T-helper 22 cell (primary cell): Measurements from ENCODE around the gene BRI3.

Source experiments
- DNase-seq: peaks from one replicate; pipeline ENCODE4 v3.0.0-alpha.2; 2020; ENCODE audit warnings: low read depth

Gene BRI3

DNA sequence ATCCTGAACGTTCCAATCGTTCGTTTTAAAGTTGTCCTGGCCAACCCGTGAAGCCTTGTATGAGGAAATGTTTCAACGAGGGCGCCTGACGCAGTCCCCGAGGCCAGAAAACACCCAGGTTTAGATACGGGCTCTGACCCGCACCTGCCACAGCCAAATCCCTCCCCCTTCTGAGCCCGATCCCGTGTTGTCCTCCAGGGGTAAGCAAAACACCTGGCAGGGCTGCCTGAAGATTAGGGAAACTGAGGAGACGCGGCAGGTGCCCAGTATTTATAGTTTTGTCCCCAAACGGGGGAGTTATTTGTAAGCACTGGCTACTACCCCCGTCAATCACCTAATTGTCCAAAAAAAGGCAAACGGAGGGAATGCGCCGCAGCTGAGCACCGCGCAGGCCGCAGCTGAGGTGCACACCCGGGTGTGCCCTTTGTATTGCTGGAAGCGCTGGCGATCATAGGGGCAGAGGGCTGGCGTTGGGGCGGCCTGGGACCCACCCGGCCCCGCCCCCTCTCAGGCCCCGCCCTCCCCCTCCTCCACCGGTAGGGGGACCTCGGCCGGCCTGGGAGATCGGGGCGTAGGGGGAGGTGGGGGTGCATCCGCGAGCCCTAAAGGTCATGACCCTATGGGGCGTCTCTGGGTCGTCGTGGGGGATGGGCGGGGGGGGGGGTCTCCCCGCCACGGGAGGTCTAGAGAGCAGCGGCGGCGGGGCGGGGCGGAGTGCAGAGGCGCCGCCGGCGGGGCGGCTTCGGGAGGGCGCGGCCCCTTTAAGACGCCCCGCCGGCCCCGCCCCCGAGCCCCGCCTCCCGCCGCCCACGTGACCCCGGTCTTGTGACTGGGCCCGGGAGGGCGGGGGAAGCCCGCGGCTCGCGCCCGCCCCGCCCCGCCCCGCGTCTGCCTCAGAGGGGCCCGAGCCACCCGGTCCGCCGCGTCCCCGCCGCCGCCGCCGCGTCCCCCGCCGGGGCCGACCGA lies at the start of gene BRI3:
Gene BRI3 (plus strand): TSS at position 896 of the 966 bp plus-strand sequence. CDS start 110 bp downstream, outside the sequence.
- peak; percentile 87 for DNase-seq

- no peak for DNase-seq
Measured at GRCh38 chr7:98232263-98232585, 49.3 kb upstream of the BRI3 start.

DNA sequence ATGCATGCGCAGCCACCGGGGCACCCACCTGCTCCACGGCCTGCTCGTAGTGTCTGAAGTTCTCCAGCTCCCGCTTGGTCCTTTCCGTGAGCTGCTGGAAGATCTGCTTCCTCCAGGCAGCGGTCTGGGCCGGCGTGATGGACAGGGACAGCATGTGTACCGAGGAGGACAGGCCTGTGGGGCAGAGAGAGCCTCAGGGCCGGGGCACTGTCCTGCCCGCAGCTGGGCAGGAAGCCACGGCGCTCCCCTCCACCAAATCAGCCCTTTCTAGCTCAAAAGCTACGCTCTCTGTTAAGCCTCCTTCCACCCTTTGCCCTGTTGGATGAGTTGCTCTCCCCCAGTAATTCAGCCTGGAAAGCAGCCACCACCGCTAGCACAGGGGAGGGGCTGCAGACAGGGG lies 48.7 kb upstream of the BRI3 start:
- DNase-seq, result no peak

DNA sequence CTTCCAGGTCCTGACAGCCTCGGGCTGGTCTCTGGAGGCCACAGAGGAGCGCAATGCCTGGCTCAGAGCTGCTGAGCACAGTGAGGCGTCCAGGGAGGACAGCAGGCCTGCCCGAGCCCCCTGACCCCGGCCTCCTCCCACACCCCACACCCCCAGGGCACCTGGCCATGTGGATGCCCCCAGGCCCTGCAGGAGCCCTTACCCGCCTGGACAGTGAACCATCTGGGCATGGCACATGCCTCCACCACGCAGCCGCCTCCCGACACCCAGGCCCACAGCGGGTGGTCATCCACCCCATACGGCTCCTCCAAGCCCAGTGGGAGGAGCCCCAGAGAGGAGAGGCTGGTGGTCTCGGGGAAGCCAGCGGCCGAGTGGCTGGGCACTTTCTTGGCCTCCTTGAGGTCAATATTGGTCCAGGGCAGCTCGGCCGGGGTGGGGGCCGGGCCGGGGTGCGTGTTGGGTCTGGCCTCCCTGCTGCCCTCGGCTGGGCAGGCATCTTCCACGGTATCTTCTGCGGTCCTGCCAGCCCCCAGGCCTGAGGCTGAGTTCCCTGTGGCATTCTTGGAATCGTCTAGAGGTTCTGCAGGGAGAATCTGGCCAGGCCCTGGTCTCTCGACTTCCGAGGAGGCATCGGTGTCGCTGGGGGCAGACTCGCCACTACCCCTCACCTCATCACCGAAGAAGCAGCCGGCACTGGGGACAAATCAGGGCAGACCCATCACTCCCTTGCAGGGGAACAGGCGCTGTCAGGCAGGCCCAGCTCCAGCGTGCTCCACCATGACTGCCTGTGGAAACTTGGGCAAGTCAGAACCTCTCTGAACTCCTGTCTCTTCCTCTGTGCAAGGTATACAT lies 48.0 kb upstream of the BRI3 start:
- DNase-seq, result no peak

DNA sequence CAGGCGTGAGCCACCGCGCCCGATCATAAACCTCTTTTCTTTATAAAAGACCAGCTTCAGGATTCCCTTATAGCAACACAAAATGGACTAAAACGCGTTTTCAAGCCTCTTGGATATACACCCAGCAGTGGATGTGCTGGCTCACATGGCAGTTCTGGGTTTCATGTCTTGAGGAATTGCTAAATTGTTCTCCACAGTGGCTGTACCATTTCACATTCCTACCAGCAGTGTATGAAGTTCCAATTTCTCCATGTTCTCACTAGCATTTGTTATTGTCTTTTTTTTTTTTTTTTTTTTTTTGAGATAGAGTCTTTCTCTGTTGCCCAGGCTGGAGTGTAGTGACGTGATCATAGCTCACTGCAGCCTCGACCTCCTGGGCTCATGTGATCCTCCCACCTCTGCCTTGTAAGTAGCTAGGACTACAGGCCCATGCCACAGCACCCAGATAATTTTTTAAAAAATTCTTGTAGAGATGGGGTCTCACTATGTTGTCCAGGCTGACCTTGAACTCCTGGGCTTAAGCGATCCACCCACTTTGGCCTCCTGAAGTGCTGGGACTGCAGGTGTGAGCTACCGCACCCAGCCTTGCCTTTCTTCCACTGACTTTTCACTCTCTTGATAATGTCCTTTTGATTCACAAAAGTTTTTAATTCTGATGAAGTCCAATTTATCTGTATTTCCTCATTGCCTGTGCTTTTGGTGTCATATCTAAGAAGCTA lies 46.9 kb upstream of the BRI3 start:
- DNase-seq, result no peak

DNA sequence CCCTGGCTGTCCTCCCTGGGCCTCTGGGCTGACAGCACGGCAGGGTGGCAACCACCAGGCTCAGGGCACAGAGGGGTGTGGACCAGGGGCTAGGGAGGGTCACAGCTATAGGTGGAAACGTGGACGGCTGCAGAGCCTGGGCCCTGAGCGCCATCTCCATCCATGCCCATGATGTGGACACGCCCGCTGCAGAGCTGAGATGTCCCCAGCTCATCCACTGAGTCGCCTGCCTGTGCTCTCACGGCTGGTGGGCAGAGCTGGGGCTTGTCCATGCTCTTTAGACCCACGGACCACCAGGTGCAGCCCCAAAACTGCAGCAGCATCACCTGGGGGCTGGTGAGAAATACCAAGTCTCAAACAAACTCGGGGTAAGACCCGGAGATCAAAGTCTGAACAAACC lies 45.6 kb upstream of the BRI3 start:
- DNase-seq, result no peak

- no peak for DNase-seq
Measured at GRCh38 chr7:98236355-98237185, 44.9 kb upstream of the BRI3 start.

DNA sequence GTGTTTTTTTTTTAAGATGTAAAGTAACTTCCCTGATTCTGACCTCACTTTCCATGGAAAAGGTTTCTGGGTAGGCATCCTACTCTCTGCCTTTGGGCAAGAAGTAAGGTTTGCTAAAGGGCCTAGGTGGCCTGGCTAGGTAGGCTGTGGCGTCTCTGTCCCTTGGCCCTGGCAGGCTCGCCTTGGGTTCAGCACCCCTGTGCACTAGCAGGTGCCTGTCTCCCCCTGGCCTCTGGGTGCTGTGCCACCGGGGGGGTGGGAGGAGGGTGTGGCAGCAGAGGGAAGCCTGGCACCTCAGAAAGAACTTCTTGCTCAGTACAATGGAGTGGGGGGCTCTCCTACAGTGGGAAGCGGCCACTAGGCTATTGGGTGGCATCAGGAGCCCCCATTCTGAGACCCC lies 43.4 kb upstream of the BRI3 start:
- no peak for DNase-seq

DNA sequence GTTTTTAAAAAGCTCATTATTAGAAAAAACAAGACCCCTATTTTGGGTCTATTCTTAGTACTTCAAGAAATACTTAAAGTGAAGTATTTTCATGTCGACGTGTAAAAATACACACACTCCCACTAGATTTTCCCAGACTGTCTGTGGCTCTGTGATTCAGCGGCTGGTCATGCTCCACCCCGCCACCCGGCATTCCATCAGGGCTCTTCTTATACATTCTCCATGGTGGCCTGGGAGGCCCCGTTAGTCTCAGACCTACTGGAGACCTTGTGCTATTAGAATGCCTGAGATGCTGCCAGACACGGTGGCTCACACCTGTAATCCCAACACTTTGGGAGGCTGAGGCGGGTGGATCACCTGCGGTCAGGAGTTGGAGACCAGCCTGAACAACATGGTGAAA lies 42.5 kb upstream of the BRI3 start:
- no peak for DNase-seq

DNA sequence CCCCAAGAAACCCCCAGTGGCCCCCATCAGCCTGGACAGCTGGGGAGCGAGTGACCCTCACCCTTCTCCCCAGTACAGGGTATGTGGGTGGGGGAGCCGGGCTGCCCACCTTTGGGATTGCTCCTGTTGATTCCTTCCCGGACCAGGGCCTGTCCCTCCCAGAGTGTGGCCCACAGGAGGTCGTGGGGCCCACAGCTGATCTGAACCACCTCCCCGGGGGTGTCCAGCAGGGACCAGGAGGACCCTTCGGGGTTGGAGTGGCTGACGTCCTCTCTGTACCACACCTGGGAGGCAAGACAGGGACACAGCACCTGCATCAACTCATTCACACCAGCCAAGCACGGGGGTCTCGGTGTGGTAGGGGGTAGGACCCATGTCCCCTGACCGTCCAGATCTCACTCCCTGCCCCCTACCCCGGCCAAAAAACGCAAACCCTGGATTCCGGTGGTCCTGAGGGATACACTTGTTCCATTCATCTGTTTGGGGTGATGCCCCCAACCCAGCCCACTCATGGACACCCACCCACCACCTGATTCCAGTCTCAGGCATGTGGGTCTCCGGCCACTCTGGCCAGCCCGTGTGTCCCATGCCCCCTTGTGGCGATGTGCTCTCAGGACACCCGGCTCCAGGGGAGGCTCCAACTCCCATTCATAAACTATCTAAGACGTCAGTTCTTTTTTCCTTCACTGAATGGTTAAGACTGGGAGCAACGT lies 40.4 kb upstream of the BRI3 start:
- DNase-seq, result no peak

GRCh38 chr7:98241674-98242241 lies 39.7 kb upstream of the BRI3 start:
- no peak for DNase-seq

- no peak for DNase-seq
Measured at GRCh38 chr7:98242342-98242741, 39.1 kb upstream of the BRI3 start.

- DNase-seq, result no peak
Measured at GRCh38 chr7:98242934-98243333, 38.6 kb upstream of the BRI3 start.

DNA sequence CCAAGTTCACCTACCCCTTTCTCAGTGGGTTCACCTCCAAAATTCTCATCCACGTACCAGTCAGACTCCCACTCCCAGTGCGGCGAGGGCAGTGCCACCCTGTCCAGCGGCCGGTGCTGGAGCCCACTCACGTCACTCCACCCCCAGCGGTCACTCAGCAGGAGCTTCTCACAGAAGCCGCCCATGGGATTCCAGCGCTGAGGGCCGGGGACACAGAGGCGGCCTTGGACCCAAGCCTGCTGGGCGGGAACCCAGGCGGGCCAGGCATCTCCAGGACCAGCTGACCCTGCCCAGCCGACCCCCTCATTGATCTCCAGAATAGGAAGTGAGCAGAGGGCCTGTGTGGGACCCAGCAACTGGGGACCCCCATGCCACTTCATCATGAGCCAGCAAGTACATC lies 36.6 kb upstream of the BRI3 start:
- no peak for DNase-seq

DNA sequence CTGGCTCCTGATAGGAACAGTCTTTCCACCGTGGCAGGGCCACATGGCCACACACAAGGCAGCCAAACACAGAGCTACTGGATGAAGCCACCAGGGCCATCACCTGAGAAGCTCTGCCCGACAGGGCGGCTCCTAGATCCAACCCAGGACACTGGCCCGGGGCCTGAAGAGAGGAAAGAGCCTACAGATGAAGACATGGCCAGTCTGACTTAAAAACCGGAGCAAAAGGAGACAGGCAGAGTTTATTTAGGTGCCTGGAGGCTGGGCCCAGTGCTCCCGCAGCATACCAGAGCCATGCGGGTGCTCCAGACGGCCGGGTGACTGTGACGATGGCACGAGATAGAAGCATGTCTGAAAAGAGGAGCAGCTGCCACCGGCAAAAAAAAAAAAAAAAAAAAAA lies 33.3 kb upstream of the BRI3 start:
- DNase-seq, result no peak

- DNase-seq, result no peak
Measured at GRCh38 chr7:98249106-98249505, 32.4 kb upstream of the BRI3 start.

DNA sequence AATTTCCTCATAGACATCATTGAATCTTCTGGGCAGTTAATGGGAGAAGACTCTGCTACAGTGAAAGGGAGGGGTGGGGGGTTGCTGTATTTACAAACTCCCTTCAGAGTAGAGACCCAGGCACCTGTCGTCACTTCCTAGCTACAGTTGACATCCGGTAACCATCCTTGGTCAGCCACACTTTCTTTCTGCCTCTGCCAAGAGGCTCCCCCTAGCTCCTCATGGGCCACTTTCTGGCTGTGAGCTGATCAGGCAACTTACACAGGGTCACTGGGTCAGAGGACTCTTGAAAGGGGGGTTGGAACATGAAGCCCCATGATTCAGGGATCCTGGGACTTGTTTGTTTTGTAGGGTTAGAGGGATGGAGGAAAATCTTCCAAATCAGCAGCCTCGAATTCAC lies 30.7 kb upstream of the BRI3 start:
- DNase-seq, result peak; percentile 31

DNA sequence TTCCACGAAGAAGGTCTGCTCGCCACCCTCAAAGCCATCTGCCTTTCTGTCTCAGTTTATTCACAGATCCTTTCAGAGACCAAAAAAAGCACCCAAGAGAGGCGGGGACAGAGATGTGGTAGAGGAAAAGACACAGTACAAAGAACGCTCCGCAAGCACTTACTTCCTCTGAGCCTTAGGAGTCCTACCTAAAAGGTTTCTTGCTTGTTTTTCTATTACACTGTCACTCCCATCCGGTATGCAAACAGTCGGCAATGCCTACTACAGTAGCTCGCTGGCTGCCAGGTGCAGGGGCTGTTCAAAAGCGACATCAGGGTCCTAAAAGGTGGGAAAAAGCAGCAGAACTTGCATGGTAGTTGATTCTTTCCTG lies 30.3 kb upstream of the BRI3 start:
- DNase-seq, result peak; percentile 14

DNA sequence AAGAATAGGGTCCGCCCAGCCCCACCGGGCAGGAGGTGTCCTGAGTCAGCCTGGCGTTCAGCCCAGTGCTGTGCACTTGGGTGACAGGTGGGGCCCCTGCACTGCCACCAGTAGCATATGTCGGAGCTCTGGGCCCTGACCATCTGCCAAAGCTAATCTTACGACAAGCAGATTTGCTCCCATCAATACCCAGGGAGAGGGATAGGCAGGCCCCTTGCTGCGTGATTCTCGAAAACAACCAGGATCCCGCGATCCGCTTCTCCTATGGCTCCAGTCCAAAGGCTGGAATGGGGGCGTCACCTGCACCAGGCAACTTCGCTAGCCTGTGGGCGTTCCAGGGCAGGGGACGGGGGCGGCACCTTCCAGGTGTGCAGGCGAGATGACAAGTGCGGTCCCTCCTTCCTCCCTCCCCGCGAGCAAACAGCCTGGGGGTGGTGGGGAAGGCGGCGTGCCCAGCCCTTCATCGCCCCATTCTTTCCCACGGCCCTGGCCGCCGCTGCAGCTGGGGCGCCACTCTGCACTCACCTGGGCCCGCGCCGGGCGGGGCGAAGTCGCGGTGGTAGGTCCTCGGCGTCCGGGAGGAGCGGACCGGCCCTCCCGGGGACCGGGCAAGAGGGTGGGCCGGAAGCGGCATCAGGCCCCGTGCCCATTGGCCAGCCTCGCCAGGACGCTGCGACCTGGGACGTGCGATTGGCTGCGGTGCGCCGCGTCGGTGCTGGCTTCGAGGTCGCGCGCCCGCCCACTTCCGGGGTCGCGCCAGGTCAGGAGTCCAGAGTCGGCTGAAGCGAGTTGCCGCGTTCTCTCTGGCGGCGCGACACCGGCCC lies 29.7 kb upstream of the BRI3 start, which contains the start of gene TECPR1:
Gene TECPR1 (minus strand): TSS at position 632 of the 824 bp plus-strand sequence. CDS start 6,086 bp downstream, outside the sequence.
- DNase-seq, result peak; percentile 80
